ENCODE measurements around the gene LHX2.

The LHX2 gene

GRCh38 chr9:124035001-124035650 is 23.6 kb downstream of the LHX2 start:
- no peak for DNase-seq

DNA sequence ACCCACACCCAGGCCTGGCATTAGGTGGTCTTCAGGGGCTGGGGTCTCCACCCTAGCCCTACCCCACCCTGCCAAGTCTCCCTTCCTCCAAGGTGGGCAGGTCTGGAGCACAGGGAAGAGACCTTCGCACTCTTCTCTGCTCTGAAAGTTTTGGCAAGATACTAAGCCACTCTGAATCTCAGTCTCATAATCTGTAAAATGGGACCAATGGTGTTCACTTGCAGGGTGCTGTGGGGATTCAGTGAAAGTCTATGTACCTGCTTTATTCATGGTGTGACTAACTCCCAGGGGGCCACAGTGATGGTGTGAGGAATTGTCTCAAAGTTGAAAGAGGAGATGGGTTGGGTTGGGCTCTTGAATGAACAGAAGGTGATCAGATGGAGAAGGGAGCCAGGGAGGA is 25.0 kb downstream of the LHX2 start:
- no peak for DNase-seq

GRCh38 chr9:124037790-124038189 is 26.2 kb downstream of the LHX2 start:
- DNase-seq, result no peak

DNA sequence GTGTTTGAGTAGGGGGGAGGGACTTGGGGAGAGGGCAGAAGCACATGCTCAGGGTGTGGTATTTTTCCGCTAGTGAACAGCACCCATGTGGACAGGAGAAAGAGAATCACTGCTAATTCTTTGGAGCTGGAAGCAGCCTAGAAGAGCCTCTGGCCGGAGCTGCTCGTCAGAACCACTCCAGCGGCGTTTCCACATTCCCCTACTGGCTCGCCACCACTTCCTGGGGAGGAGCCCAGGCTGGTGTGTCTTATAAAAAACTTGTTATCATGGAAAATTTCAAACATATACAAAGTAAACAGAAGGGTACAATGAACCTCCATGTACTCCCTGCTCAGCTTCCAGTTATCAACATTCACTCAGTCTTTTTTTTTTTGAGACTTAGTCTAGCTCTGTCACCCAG is 26.7 kb downstream of the LHX2 start:
- DNase-seq, result no peak

GRCh38 chr9:124038790-124039633 is 27.4 kb downstream of the LHX2 start:
- no peak for DNase-seq

GRCh38 chr9:124040186-124040931 is 28.8 kb downstream of the LHX2 start:
- no peak for DNase-seq

- peak; percentile 35 for DNase-seq
Observed at GRCh38 chr9:124040935-124041816, 29.6 kb downstream of the LHX2 start.

DNA sequence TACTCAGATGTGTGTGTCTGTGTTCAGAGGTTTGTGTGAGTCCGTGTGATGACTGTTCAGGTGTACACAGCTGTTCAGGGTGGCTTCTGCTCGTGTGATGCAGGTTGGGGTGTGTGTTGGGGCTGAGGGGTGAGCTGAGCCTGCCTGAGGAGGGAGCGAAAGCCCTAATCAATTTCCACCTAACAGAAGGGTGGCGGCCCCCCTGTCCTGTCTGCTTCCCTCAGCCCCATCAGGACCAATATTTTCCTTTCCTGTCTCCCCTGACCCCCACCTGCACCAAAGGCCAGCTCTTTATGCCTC is 30.2 kb downstream of the LHX2 start:
- DNase-seq, result no peak

DNA sequence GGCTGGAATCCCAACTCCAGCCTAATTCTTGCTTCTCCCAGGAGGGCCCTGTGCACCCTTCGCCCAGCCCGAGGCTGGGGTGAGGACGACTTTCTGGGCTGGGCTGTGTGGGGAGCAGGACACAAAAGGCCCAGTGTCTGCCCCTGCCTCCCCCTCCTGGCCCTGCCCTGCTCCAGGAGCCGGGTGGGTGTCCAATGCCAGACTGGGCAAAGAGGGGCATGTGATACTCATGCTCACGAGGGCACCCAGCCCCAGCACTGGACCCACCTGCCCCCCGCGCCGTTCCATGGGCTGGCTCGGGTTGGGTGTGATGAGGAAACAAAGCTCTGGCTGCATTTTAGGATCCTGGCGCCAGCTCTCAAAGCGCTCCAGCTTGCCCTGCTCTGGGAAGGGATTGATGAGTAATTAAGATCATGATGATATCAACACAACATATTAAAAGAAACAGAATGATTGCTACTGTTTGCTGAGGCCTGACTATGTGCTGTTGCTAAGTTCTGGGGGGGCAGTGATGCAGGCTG is 30.7 kb downstream of the LHX2 start:
- no peak for DNase-seq

GRCh38 chr9:124044448-124044847 is 32.9 kb downstream of the LHX2 start:
- DNase-seq, result no peak

- no peak for DNase-seq
Observed at GRCh38 chr9:124045076-124045829, 33.7 kb downstream of the LHX2 start.

- no peak for DNase-seq
Observed at GRCh38 chr9:124045830-124046177, 34.2 kb downstream of the LHX2 start.

DNA sequence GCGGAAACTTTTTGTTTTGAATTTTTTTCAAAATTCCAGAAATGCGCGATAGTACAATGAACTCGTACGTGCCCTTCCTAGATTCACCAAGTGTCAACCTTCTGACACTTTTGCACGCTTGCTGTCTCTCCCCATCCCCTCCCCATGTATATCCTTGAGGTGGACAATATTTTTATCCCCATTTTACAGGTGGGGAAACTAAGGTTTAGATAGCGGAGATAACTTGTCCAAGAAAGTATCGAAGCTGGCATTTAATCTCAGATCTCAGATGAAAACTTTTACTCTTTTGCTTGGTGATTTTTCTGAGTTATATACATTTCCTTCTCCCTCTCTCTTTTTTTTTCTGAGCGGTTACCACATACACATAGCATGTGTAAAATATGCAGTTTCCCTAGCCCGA is 34.6 kb downstream of the LHX2 start:
- no peak for DNase-seq

GRCh38 chr9:124047251-124047672 is 35.7 kb downstream of the LHX2 start:
- no peak for DNase-seq

DNA sequence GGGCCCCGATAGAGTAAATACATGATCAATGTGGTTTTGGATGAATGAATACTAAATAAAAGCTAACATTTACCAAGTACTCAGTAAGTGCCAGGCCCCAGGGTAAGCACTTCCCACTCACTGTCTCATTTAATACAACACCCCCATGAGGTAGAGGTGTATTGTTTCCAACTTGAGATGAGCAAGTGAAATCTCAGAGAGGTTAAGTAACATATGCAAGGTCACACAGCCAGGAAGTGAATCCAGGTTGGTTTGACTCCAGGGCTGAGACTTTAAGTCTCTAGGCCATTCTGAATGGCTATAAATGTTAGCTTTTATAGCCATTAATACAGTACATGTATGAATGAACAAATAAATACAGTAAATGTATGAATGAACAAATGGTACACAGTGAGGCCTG is 39.4 kb downstream of the LHX2 start:
- DNase-seq, result no peak

DNA sequence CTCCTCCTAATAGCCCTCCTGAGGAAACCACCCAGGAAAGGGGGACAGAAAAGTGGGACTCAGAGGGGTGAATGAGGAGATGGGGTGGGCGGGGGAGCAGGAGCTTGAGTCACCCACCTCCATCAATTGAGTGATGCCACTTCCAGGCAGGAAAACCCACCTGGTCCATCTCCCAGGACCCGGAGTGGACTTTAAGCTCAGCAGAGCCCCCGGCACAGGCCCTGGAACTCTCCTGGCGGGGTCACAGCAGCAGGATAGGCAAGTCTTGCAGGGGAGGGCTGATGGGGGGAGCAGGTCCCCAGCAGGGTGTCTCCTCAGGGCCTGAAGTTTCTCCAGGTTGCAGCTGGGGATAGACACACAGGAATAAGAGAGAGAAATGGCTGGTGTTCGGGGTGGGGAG is 40.8 kb downstream of the LHX2 start:
- no peak for DNase-seq

DNA sequence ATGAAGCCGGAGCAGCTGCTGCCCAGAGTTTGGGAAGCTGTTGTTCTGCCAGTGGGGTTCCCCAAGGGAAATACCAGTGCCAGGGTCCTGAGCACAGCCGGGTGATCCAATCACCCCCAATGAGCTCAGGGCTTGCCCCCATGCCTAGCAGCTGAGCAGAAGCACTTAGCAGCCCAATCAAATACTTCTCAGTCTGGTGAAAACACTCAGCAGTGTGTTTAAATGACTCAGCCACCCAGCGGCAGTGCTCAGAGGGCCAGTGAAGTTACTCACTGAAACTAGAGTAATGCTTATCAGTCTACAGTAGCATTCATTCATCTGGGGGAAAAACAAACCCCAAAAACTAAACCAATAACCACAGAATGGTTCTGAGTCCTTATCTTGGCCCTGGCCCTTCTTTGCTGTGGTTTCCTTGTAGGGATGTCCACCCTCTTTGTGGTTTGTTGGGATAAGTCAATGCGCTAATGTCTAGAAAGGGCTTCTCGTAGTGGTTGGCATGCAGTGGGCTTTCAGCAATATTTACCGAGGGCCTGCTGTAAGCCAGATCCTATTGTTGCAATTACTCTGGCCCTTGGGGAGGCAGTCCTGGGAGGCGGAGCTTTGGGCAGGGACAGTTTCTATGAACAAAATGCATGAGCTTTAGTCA is 43.1 kb downstream of the LHX2 start:
- DNase-seq, result no peak

- no peak for DNase-seq
Observed at GRCh38 chr9:124060844-124061605, 49.5 kb downstream of the LHX2 start.

DNA sequence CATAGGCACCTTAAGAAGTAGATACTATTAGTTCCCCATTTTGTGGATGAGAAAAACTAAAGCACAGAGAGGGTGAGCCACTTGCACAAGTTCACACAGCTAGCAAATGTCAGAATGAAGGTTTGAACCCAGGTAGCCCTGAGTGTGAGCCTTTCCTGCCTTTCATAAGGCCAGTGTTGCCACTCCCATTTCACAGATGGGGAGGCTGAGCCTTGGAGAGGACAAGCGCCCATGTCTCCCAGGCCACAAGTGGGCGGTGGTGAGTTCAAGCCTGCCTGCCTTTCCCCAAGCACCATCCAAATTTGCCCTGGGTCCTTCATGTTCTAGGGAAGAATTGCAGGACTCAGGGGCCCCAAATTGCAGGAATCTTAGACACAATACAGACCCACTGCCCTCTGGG is 50.6 kb downstream of the LHX2 start:
- DNase-seq, result no peak

GRCh38 chr9:124066783-124067577 is 55.4 kb downstream of the LHX2 start:
- no peak for DNase-seq
